Measurements from ENCODE around the gene FRMPD2. TPM values are rescaled to one million over a fixed set of nuclear protein-coding genes. Genes with fewer than 3 reads are reported as not detected.

FRMPD2 gene
- total RNA-seq, 1 experiment from 2014 or later: 0.44 TPM

- no peaks in the 10 kb centered on the region for H3K79me2 ChIP-seq (ENCODE audit: insufficient read depth, low read length)
- H3K27ac ChIP-seq (ENCODE audit: insufficient read length, low read depth, low read length): no peak overlapping the region
- TF ChIP-seq CTCF (conservative IDR thresholded peaks at IDR 0.05): no peak
These were observed 55.3 kb downstream of the FRMPD2 start for GRCh38 chr10:48219194-48219593.

More at GRCh38 chr10:48219194-48219593, 55.3 kb downstream of the FRMPD2 start:
- no peaks in the 10 kb centered on the region for H3K36me3 Mint-ChIP-seq (ENCODE audit: insufficient read depth in 1 of 3, low read depth in 3 of 3)
- DNase-seq: no peak
- no peak overlapping the region for H3K14ac ChIP-seq (ENCODE audit: insufficient read depth, low read length)
- H3K9ac ChIP-seq (ENCODE audit: extremely low read depth, insufficient read length, low read length): no peak overlapping the region
- H3K4me3 Mint-ChIP-seq: no peak overlapping the region
- peaks cover under 1 to 1% of the 10 kb centered on the region in 2 experiments; a peak in 1 of 4 replicates for H3K4me1 Mint-ChIP-seq
- H3K4me2 ChIP-seq (ENCODE audit: insufficient read depth, insufficient read length, low read length): no peak overlapping the region
- H3K27me3 ChIP-seq (ENCODE audit: insufficient read depth, low read length): no peaks in the 10 kb centered on the region
- peaks cover 2% of the 10 kb centered on the region; the same call in 1 of the 2 replicates for H3K27me3 Mint-ChIP-seq (ENCODE audit: low read depth)
- H2BK120ac ChIP-seq (ENCODE audit: low read depth, low read length, poor library complexity, severe bottlenecking): no peak overlapping the region
- no CpG with 5 or more reads among the region's 1 CpG for WGBS (ENCODE audit: extremely low coverage, insufficient read length, low lambda C conversion rate)
- H4K91ac ChIP-seq (ENCODE audit: insufficient read length, low read depth, low read length): no peak overlapping the region
- no peak overlapping the region for H3K23ac ChIP-seq (ENCODE audit: insufficient read length, low read depth, low read length)
- H2AK5ac ChIP-seq (ENCODE audit: insufficient read length, low read length): no peak overlapping the region
- no peaks in the 10 kb centered on the region for H4K20me1 ChIP-seq (ENCODE audit: control insufficient read depth, insufficient read depth, insufficient read length)
- H2AFZ ChIP-seq (ENCODE audit: low read length): no peak overlapping the region
- no peak overlapping the region for H2BK15ac ChIP-seq (ENCODE audit: low read depth, low read length)
- H3K9me3 Mint-ChIP-seq: peaks cover 2 to 3% of the 10 kb centered on the region in 2 experiments; a peak in 1 of 5 replicates
- H3K4me1 ChIP-seq (ENCODE audit: insufficient read depth, low read length): no peaks in the 10 kb centered on the region
- H4K5ac ChIP-seq (ENCODE audit: insufficient read length, low read depth, low read length): no peak overlapping the region
- H3T11ph ChIP-seq (ENCODE audit: low read length): no peak overlapping the region
- no peak overlapping the region for H2BK20ac ChIP-seq (ENCODE audit: low read depth, low read length, poor library complexity, severe bottlenecking)
- no peaks in the 10 kb centered on the region for H3K9me3 ChIP-seq (ENCODE audit: control insufficient read depth, low read depth, low read length)
- H3K4ac ChIP-seq (ENCODE audit: low read depth, low read length): no peak overlapping the region
- H3K79me1 ChIP-seq (ENCODE audit: insufficient read depth, low read depth, low read length, poor library complexity, severe bottlenecking): no peaks in the 10 kb centered on the region
- H3K23me2 ChIP-seq (ENCODE audit: insufficient read length, low read depth, low read length, poor library complexity, severe bottlenecking): no peaks in the 10 kb centered on the region
- H3K56ac ChIP-seq (ENCODE audit: insufficient read length, low read depth, low read length): no peak overlapping the region
- H4K8ac ChIP-seq (replicated peaks; ENCODE audit: insufficient read length, low read depth, low read length): no peak overlapping the region
- no peak overlapping the region for H2BK12ac ChIP-seq (ENCODE audit: insufficient read length, low read depth, low read length)
- H3K27ac Mint-ChIP-seq: no peak overlapping the region
- no peak overlapping the region for H2BK5ac ChIP-seq (ENCODE audit: insufficient read length, low read length)
- no peak overlapping the region for H3K18ac ChIP-seq (ENCODE audit: insufficient read length, low read depth, low read length)

All from H9 (cell line).